PC-9 (cell line): ENCODE data around the gene SMG9.

Experiments used
- CTCF ChIP-seq: fragments of 200-600 bp; sonication (generic); conservative IDR thresholded peaks from 2 replicates; pipeline ENCODE4 v1.6.1; 2017; ENCODE audit warnings: mixed run types, antibody characterized with exemption, mild to moderate bottlenecking, moderate library complexity
- EZH2 ChIP-seq: fragments of 200-600 bp; sonication (generic); IDR thresholded peaks from 2 replicates; pipeline ENCODE4 v1.8.0; 2017; ENCODE audit warnings: antibody characterized with exemption, low read depth

DNA sequence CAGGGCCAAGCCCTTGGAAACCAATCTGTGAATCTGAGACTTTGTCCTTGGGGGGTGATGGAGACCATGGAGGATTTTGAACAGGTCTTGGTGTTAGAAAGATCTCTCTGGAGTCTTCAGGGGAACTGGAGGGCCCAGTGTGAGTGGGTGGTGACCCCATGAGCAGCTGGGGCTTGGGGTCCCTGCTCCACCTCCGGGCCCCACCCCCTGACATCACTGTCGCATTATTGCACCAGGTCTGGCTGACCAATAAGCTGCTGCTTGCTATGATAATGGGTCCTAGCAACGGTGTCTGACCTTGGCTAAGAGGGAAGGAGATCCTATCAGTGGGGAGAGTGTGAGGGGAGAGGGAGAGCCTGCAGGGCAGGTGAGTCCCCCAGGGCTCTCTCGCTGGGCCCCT lies 39.0 kb downstream of the SMG9 start, which contains the start of gene IRGC:
- TF ChIP-seq CTCF (no peak), EZH2 (no peak)
